PC-3 (cell line): Measurements from ENCODE around the gene EEIG1.

Experiments
- EZH2phosphoT487 ChIP-seq: fragments of 300-600 bp; sonication (generic); IDR thresholded peaks from 2 replicates; pipeline ENCODE4 v1.6.1; 2018; ENCODE audit warnings: mild to moderate bottlenecking, antibody characterized with exemption, low read length, borderline replicate concordance
- TF ChIP-seq, protein P1 (sequence below): fragments of 300-600 bp; sonication (generic); conservative IDR thresholded peaks from 2 replicates; pipeline ENCODE4 v1.5.1; 2017; ENCODE audit warnings: antibody characterized with exemption, low read depth, mild to moderate bottlenecking, low read length

DNA sequence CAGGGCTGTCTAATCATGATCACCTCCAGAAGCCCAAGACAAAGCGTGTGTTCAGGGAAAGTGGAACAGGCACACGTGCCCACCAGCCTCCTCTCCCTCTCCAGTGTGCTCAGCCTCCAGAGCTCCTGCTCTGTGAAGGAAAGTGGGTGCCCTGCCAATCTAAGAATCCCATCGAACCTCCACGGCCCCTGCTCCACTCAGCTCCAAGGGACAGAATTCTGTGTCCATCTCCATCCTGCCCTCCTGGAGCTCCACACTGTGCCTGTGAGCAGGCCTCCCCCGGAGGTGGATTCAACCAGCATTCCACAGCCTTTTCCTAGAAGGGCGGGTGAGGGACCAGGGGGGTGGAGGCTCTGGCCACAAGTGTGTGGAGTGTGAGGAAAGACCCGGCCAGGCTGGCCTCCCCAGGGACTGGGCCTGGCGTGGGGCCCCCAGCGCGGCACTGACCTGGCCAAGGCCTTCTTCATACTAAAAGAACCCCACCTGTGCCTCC, 6.0 kb downstream of the EEIG1 start:
- TF ChIP-seq, protein P1, sequence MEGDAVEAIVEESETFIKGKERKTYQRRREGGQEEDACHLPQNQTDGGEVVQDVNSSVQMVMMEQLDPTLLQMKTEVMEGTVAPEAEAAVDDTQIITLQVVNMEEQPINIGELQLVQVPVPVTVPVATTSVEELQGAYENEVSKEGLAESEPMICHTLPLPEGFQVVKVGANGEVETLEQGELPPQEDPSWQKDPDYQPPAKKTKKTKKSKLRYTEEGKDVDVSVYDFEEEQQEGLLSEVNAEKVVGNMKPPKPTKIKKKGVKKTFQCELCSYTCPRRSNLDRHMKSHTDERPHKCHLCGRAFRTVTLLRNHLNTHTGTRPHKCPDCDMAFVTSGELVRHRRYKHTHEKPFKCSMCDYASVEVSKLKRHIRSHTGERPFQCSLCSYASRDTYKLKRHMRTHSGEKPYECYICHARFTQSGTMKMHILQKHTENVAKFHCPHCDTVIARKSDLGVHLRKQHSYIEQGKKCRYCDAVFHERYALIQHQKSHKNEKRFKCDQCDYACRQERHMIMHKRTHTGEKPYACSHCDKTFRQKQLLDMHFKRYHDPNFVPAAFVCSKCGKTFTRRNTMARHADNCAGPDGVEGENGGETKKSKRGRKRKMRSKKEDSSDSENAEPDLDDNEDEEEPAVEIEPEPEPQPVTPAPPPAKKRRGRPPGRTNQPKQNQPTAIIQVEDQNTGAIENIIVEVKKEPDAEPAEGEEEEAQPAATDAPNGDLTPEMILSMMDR, result no peak
- TF ChIP-seq EZH2phosphoT487, result no peak
